ENCODE data around the gene TMEM130. TPM values are rescaled to one million over a fixed set of nuclear protein-coding genes. Genes with fewer than 3 reads are reported as not detected.
"Not testable (repeated sequence)": the region's sequence is repeated elsewhere in the genome, so short reads cannot be mapped to it uniquely, and the experiment has no call there.

Gene TMEM130
- total RNA-seq, 1 experiment from 2014 or later = not detected

GRCh38 chr7:98842552-98842951 is 27.3 kb downstream of the TMEM130 start:
- DNase-seq (ENCODE audit: low spot score) = not testable (repeated sequence)

DNA sequence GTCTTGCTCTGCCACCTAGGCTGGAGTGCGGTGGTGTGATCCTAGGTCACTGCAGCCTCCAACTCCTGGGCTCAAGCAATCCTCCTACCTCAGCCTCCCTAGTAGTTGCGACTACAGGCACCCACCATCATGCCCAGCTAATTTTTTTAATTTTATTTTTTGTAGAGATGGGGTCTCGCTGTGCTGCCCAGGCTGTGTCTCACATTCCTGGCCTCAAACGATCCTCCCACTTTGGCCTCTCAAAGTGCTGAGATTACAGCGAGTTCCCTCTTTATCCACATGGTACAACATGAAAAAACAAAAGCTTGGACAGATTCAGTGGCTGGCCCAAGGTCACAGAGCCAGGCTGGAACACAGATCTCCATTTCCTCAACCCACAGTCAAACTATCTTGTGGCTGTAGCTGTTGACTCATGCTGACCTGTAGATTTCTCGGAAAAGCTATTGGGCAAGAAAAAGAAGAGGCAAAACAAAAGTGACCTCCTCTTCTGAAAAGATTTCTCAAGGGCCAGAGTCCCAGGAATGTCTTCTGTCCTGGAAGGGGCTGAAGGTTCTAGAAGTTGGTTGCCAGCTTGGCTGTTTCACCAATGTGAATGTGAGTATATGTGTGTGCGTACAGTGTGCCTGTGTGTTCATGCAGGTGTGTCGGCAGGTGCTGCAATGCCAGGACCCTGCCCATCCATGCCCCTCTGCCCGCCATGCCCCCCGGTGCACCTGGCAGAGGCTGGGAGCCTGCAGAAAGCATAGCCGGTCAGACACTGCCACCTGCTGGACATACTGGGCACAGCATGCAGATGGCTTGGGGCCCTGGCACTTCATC is 28.4 kb downstream of the TMEM130 start:
- peak; percentile 83 for DNase-seq (ENCODE audit: low spot score)

- DNase-seq (ENCODE audit: low spot score) = no peak
Measured at GRCh38 chr7:98840722-98841121, 29.1 kb downstream of the TMEM130 start.

GRCh38 chr7:98840096-98840495 is 29.7 kb downstream of the TMEM130 start:
- DNase-seq (ENCODE audit: low spot score) = no peak

GRCh38 chr7:98837630-98837972 is 32.2 kb downstream of the TMEM130 start:
- DNase-seq (ENCODE audit: low spot score) = no peak

DNA sequence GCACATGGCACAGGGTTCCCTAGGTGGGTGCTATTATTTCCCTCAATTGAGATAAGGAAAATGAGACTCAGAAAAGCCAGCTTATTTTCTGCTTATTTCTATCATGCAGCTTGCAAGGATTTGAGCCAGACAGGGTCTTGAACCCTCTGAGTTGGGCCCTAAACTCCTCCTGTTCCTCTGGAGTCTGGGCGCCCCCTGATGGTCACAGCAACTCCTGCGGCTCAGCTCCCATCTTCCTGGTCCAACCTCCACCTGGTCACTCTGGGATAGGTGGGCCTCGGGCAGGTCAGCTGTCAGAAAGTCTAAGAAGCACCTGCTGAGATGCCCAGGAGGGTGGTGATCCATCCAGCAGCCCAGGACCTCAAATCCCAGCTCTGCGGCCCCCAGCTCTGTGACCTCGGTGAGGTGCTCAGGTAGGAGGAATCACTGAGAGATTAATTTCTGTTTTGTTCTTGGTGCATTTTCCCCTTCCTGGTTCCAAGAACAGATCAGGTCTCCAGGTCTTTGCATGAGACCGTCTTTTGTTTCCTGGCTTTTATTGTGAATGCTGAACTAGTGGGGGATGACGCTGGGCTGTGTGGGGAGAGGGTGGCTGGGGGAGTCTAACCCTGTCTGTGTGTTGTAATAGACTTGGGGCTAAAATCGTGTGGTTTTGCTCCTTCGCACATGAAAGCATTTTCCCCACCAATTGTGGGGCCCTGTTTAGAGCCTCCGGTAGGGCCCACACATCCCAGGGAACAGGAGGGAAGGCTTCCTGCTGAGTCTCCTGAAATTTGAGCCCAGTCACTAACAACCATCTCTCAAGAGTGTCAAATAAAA is 32.8 kb downstream of the TMEM130 start:
- peak; percentile 62 for DNase-seq (ENCODE audit: low spot score)

DNA sequence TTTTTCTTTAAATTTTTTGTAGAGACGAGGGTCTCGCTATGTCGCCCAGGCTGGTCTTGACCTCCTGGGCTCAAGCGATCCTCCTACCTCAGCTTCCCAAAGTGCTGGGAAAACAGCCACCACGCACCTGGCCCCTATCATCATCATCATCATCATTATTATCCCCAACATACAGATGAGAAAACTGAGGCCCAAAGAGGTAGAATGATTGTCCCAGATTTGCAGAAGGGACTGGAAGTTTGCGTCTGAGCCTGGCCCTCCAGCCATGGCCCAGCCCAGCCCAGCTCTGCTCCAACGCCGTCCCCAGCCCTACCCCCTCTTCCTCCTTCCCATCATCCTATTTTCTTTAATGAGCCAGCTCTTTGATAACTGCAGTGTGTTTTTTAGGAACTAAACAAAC is 34.9 kb downstream of the TMEM130 start:
- no peak for DNase-seq (ENCODE audit: low spot score)

DNA sequence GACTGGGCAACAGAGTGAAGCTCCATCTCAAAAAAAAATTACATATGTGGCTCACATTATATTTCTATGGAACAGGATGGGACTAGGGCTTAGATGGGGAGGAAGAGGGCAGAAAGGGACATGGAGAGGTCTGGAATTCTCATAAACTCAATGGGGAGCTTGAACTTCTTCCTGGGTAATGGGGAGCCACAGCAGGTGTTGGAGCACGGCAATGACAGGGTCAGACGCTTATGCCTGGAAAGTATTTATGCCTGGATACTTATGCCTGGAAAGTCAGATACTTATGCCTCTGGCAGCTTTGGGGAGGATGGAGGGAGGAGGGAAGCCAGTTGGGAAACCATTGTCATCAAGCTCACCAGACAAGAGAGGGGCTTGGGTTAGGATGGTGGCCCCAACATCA is 36.8 kb downstream of the TMEM130 start:
- no peak for DNase-seq (ENCODE audit: low spot score)

DNA sequence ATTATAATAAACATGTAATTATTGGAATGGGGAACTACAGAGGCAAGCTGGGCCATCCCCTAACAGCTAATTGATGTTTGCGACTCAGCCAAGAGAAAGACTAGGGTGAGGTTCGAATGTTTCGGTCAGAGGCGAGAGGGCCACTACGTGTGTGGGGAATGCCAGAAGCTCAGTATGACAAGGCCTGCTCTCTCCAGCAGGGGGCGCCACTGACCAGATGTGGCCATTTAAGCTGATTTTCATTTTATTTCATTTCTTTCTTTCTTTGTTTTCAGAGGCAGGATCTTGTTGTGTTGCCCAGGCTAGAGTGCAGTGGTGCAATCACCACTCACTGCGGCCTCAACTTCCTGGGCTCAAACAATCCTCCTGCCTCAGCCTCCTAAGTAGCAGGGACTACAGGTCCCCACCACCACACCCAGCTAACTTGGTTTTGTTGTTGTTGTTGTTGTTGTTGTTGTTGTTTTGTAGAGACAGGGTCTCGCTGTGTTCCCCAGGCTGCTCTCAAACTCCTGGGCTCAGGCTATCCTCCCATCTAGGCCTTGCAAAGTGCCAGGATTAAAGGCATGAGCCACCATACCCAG is 38.1 kb downstream of the TMEM130 start:
- peak; percentile 13 for DNase-seq (ENCODE audit: low spot score)

GRCh38 chr7:98830972-98831548 is 38.8 kb downstream of the TMEM130 start:
- DNase-seq (ENCODE audit: low spot score) = no peak

GRCh38 chr7:98828368-98828767 is 41.4 kb downstream of the TMEM130 start:
- DNase-seq (ENCODE audit: low spot score) = no peak

- DNase-seq (ENCODE audit: low spot score) = no peak
Measured at GRCh38 chr7:98827258-98827657, 42.6 kb downstream of the TMEM130 start.

- DNase-seq (ENCODE audit: low spot score) = no peak
Measured at GRCh38 chr7:98826811-98827231, 43.0 kb downstream of the TMEM130 start.

- no peak for DNase-seq (ENCODE audit: low spot score)
Measured at GRCh38 chr7:98826387-98826786, 43.4 kb downstream of the TMEM130 start.

DNA sequence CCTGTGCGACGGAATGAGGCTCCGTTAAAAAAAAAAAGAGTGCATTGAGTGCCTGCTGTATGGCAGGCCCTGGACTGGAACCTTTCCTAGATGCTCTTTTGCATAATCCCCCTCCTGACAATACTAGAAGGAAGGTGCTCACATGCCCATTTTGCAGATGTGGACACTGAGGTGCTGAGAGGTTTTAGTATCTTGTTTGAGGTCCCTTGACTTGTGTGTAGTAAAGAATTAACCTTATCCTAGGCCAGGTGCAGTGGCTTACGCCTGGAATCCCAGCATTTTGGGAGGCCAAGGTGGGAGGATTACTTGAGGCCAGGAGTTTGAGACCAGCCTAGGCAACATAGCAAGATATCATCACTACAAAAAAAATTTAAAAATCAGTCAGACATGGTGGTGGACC is 46.6 kb downstream of the TMEM130 start:
- DNase-seq (ENCODE audit: low spot score) = no peak

DNA sequence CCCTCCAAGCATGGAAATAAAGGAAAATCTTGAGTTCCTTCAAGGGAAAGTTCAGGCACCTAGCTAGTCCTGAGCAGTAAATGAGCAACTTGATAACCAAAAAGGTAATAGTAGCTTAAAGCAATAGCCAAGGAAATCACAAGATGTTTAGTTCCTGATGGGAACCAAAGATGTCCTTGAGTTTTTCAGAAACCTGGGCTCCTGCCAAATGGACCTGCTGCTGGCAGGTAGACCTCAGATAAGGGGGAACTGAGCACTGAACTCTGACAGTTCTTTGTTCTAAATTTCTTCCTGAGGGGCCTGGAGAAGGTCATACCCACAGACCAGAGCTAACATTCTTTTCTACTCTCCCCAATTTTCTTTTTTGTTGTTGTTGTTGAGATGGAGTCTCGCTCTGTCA is 48.5 kb downstream of the TMEM130 start:
- no peak for DNase-seq (ENCODE audit: low spot score)

DNA sequence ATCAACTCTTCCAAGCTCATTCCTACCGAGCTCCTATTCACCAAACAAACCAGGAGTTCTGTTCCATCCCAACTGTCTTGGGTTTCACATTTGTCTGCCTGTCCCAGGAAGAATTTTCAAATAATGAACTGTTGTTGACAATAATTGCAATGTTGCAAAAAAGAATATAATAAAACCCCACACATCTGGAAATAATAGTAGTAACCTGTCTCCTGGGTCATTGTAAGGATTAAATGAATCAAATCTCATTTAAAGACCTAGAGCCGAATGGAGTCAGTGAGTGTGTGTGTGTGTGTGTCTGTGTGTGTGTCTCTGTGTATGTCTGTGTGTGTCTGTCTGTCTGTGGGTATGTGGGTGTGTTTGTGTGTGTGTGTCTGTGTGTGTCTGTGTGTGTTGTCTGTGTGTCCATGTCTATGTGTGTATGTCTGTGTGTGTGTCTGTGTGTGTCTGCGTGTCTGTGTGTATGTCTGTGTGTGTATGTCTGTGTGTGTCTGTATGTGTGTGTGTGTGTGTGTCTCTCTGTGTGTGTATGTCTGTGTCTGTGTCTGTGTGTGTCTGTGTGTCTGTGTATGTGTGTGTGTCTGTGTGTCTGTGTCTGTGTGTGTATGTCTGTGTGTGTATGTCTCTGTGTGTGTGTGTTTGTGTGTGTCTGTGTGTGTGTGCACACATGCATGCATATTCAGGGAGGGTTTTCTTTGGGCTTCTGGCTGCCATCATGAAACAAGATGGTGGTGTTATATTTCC is 52.7 kb downstream of the TMEM130 start:
- DNase-seq (ENCODE audit: low spot score) = no peak

- DNase-seq (ENCODE audit: low spot score) = no peak
Measured at GRCh38 chr7:98816241-98816640, 53.6 kb downstream of the TMEM130 start.

DNA sequence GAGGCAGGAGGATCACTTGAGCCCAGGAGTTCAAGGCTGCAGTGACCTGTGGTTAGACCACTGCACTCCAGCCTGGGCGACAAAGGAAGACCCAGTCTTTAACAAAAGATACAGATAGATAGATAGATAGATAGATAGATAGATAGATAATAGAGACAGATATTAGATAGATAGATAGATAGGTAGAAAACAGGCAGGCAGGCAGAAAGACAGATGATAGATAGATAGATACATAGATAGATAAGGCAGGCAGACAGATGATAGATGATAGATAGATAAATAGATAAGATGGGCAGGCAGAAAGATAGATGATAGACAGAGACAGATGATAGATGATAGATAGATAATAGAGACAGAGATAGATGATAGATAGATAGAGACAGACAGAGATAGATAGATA is 54.5 kb downstream of the TMEM130 start:
- DNase-seq (ENCODE audit: low spot score) = no peak

DNA sequence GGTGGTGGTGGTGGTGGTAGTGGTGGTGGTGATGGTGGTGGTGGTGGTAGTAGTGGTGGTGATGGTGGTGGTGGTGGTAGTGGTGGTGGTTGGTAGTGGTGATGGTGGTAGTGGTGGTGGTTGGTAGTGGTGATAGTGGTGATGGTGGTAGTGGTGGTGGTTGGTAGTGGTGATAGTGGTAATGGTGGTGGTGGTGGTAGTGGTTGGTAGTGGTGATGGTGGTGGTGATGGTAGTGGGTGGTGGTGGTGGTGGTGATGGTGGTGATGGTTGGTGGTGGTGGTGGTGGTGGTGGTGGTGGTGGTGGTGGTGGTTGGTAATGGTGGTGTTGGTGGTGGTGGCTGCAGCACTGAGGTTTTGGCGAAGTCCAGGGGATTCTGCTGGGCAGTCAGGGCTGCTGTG is 58.5 kb downstream of the TMEM130 start:
- DNase-seq (ENCODE audit: low spot score) = no peak

DNA sequence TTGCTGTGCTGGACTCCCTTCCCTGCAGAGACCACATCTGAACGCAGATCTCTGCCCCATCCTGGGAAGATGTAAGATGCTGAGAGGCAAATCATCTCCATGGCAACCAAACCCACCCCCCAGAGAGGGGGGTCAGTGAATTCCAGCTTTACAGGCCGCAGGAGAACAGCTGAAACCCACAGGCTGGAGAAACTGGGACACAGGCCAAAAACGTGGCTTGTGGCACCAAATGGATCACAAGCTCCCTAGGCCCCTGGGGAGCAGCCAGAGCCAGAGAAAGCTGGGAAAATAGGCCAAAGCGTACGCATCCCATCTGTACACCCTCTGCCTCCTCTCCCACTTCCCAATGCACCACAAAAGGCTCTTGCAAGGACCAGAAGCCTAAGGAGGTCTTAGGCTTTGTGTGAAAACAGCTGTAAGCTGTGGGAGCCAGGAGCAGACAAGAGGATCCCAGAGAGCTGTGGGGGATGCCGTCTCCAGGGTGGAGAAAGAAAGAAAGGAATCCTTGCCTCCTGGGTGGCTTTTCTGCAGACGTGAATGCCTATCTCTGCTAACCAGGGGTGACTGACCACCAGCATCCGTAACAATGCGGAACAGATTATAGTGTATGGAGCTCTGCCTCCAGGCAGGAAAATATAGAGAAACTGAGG is 59.5 kb downstream of the TMEM130 start:
- DNase-seq (ENCODE audit: low spot score) = no peak

All from HT-29 (cell line).